ENCODE measurements around the gene CEP128. TPM values are rescaled to one million over a fixed set of nuclear protein-coding genes. Genes with fewer than 3 reads are reported as not detected.

CEP128 gene
- total and polyA plus RNA-seq, 7 experiments from 2014 or later = 4.2 to 22.8 (median 9.9) TPM

- Histone ChIP-seq H3K27ac (ENCODE audit: low read depth, low read length) (no peak overlapping the region), H3K36me3 (ENCODE audit: control insufficient read depth in 2 of 3, insufficient read depth in 3 of 3, low read length in 3 of 3) (no peaks in the 10 kb centered on the region), H3K27me3 (ENCODE audit: control insufficient read depth in 2 of 2, insufficient read depth in 2 of 2, low read length in 2 of 2) (no peaks in the 10 kb centered on the region), H3K9me3 (ENCODE audit: control insufficient read depth in 2 of 3, low read length in 3 of 3) (no peaks in the 10 kb centered on the region), H3K4me3 (ENCODE audit: low read length) (no peak overlapping the region), H3K4me1 (ENCODE audit: control insufficient read depth in 2 of 2, insufficient read depth in 2 of 2, low read length in 2 of 2) (no peaks in the 10 kb centered on the region)
- peaks cover 0 to 8% (median 2%) of the 10 kb centered on the region in 5 donors for H3K36me3 Mint-ChIP-seq
- no peak overlapping the region for H3K4me3 Mint-ChIP-seq
- H3K27me3 Mint-ChIP-seq = no peaks in the 10 kb centered on the region
- no peak for DNase-seq
- peaks cover 0 to 14% (median 4%) of the 10 kb centered on the region in 11 donors for H3K9me3 Mint-ChIP-seq
- ChIA-PET POLR2A (no interaction called here), CTCF (interaction anchor here (0.6 kb wide), 1 partner anchor 664 kb away, joined by 4 read pairs; no protein-coding TSS in a partner anchor)
- no peak for ATAC-seq
- intact Hi-C loops (cut with micrococcal nuclease) = no loop called here
- no peak overlapping the region for H3K27ac Mint-ChIP-seq
- H3K4me1 Mint-ChIP-seq = no peaks in the 10 kb centered on the region
These were observed 406.4 kb downstream of the CEP128 start for GRCh38 chr14:80535171-80535570.

GRCh38 chr14:80523518-80524117, 417.9 kb downstream of the CEP128 start:
- H3K36me3 Mint-ChIP-seq = peaks cover 0 to 36% (median 23%) of the 10 kb centered on the region in 5 donors
- Histone ChIP-seq H3K27ac (ENCODE audit: low read depth, low read length) (no peak overlapping the region), H3K9me3 (ENCODE audit: control insufficient read depth in 2 of 3, low read length in 3 of 3) (no peaks in the 10 kb centered on the region), H3K36me3 (ENCODE audit: control insufficient read depth in 2 of 3, insufficient read depth in 3 of 3, low read length in 3 of 3) (no peaks in the 10 kb centered on the region), H3K27me3 (ENCODE audit: control insufficient read depth in 2 of 2, insufficient read depth in 2 of 2, low read length in 2 of 2) (no peaks in the 10 kb centered on the region), H3K4me3 (ENCODE audit: low read length) (no peak overlapping the region), H3K4me1 (ENCODE audit: control insufficient read depth in 2 of 2, insufficient read depth in 2 of 2, low read length in 2 of 2) (no peaks in the 10 kb centered on the region)
- peaks cover 0 to 2% (median 0%) of the 10 kb centered on the region in 11 donors for H3K9me3 Mint-ChIP-seq
- no peaks in the 10 kb centered on the region for H3K27me3 Mint-ChIP-seq
- ChIA-PET CTCF (interaction anchor here (0.6 kb wide), 1 partner anchor 1590 kb away, joined by 3 read pairs; no protein-coding TSS in a partner anchor), POLR2A (no interaction called here)
- H3K27ac Mint-ChIP-seq = no peak overlapping the region
- DNase-seq = no peak
- ATAC-seq = no peak
- no peak overlapping the region for H3K4me3 Mint-ChIP-seq
- peaks cover 0 to 5% (median 0%) of the 10 kb centered on the region in 7 donors for H3K4me1 Mint-ChIP-seq
- intact Hi-C loops (cut with micrococcal nuclease) = no loop called here

GRCh38 chr14:80522936-80523335, 418.6 kb downstream of the CEP128 start:
- Histone ChIP-seq H3K4me3 (ENCODE audit: low read length) (no peak overlapping the region), H3K36me3 (ENCODE audit: control insufficient read depth in 2 of 3, insufficient read depth in 3 of 3, low read length in 3 of 3) (no peaks in the 10 kb centered on the region), H3K9me3 (ENCODE audit: control insufficient read depth in 2 of 3, low read length in 3 of 3) (no peaks in the 10 kb centered on the region), H3K4me1 (ENCODE audit: control insufficient read depth in 2 of 2, insufficient read depth in 2 of 2, low read length in 2 of 2) (no peaks in the 10 kb centered on the region), H3K27me3 (ENCODE audit: control insufficient read depth in 2 of 2, insufficient read depth in 2 of 2, low read length in 2 of 2) (no peaks in the 10 kb centered on the region), H3K27ac (ENCODE audit: low read depth, low read length) (no peak overlapping the region)
- ATAC-seq (no peak), DNase-seq (no peak)
- ChIA-PET CTCF (no interaction called here), POLR2A (no interaction called here)
- Mint-ChIP-seq H3K27me3 (no peaks in the 10 kb centered on the region), H3K36me3 (peaks cover 0 to 40% (median 26%) of the 10 kb centered on the region in 5 donors), H3K27ac (peak overlapping the region in 1 of 9 donors; percentile 39), H3K9me3 (peaks cover 0 to 2% (median 0%) of the 10 kb centered on the region in 11 donors), H3K4me1 (peaks cover 0 to 5% (median 0%) of the 10 kb centered on the region in 7 donors), H3K4me3 (no peak overlapping the region)
- intact Hi-C loops (cut with micrococcal nuclease) = no loop called here

- no peak for ATAC-seq
- Mint-ChIP-seq H3K4me3 (no peak overlapping the region), H3K27ac (no peak overlapping the region), H3K27me3 (no peaks in the 10 kb centered on the region), H3K9me3 (peaks cover 0 to 4% (median 0%) of the 10 kb centered on the region in 11 donors), H3K4me1 (peaks cover 0 to 5% (median 0%) of the 10 kb centered on the region in 7 donors), H3K36me3 (peaks cover 3 to 41% (median 31%) of the 10 kb centered on the region in 5 donors)
- no peaks in the 10 kb centered on the region for H3K27me3 ChIP-seq (ENCODE audit: control insufficient read depth in 2 of 2, insufficient read depth in 2 of 2, low read length in 2 of 2)
- H3K4me3 ChIP-seq (ENCODE audit: low read length) = no peak overlapping the region
- no peak for DNase-seq
- H3K36me3 ChIP-seq (ENCODE audit: control insufficient read depth in 2 of 3, insufficient read depth in 3 of 3, low read length in 3 of 3) = no peaks in the 10 kb centered on the region
- CTCF ChIA-PET = no interaction called here
- intact Hi-C loops (cut with micrococcal nuclease) = no loop called here
- H3K27ac ChIP-seq (ENCODE audit: low read depth, low read length) = no peak overlapping the region
- no peaks in the 10 kb centered on the region for H3K4me1 ChIP-seq (ENCODE audit: control insufficient read depth in 2 of 2, insufficient read depth in 2 of 2, low read length in 2 of 2)
- no peaks in the 10 kb centered on the region for H3K9me3 ChIP-seq (ENCODE audit: control insufficient read depth in 2 of 3, low read length in 3 of 3)
- POLR2A ChIA-PET = no interaction called here
These were observed 419.1 kb downstream of the CEP128 start for GRCh38 chr14:80522411-80522810.

GRCh38 chr14:80521456-80521855, 420.1 kb downstream of the CEP128 start:
- intact Hi-C loops (cut with micrococcal nuclease) = no loop called here
- ATAC-seq (no peak), DNase-seq (no peak)
- peaks cover 0 to 5% (median 0%) of the 10 kb centered on the region in 7 donors for H3K4me1 Mint-ChIP-seq
- H3K4me3 Mint-ChIP-seq = no peak overlapping the region
- no peaks in the 10 kb centered on the region for H3K9me3 ChIP-seq (ENCODE audit: control insufficient read depth in 2 of 3, low read length in 3 of 3)
- no peak overlapping the region for H3K27ac ChIP-seq (ENCODE audit: low read depth, low read length)
- no peaks in the 10 kb centered on the region for H3K36me3 ChIP-seq (ENCODE audit: control insufficient read depth in 2 of 3, insufficient read depth in 3 of 3, low read length in 3 of 3)
- POLR2A ChIA-PET = no interaction called here
- no peaks in the 10 kb centered on the region for H3K27me3 ChIP-seq (ENCODE audit: control insufficient read depth in 2 of 2, insufficient read depth in 2 of 2, low read length in 2 of 2)
- H3K9me3 Mint-ChIP-seq = peaks cover 0 to 7% (median 0%) of the 10 kb centered on the region in 11 donors
- H3K36me3 Mint-ChIP-seq = peaks cover 3 to 45% (median 35%) of the 10 kb centered on the region in 5 donors
- H3K4me1 ChIP-seq (ENCODE audit: control insufficient read depth in 2 of 2, insufficient read depth in 2 of 2, low read length in 2 of 2) = no peaks in the 10 kb centered on the region
- no peak overlapping the region for H3K27ac Mint-ChIP-seq
- H3K4me3 ChIP-seq (ENCODE audit: low read length) = no peak overlapping the region
- no peaks in the 10 kb centered on the region for H3K27me3 Mint-ChIP-seq
- CTCF ChIA-PET = no interaction called here

GRCh38 chr14:80519002-80519401, 422.5 kb downstream of the CEP128 start:
- Histone ChIP-seq H3K27me3 (ENCODE audit: control insufficient read depth in 2 of 2, insufficient read depth in 2 of 2, low read length in 2 of 2) (no peaks in the 10 kb centered on the region), H3K4me1 (ENCODE audit: control insufficient read depth in 2 of 2, insufficient read depth in 2 of 2, low read length in 2 of 2) (no peaks in the 10 kb centered on the region), H3K36me3 (ENCODE audit: control insufficient read depth in 2 of 3, insufficient read depth in 3 of 3, low read length in 3 of 3) (no peaks in the 10 kb centered on the region), H3K27ac (ENCODE audit: low read depth, low read length) (no peak overlapping the region), H3K4me3 (ENCODE audit: low read length) (no peak overlapping the region), H3K9me3 (ENCODE audit: control insufficient read depth in 2 of 3, low read length in 3 of 3) (no peaks in the 10 kb centered on the region)
- ChIA-PET POLR2A (no interaction called here), CTCF (no interaction called here)
- Mint-ChIP-seq H3K27me3 (no peaks in the 10 kb centered on the region), H3K9me3 (peaks cover under 1 to 25% (median 8%) of the 10 kb centered on the region in 11 donors), H3K4me3 (no peak overlapping the region), H3K27ac (no peak overlapping the region), H3K36me3 (peaks cover 7 to 42% (median 38%) of the 10 kb centered on the region in 5 donors), H3K4me1 (peaks cover 0 to 1% (median 0%) of the 10 kb centered on the region in 7 donors)
- ATAC-seq = no peak
- no peak for DNase-seq
- intact Hi-C loops (cut with micrococcal nuclease) = no loop called here

GRCh38 chr14:80518173-80518572, 423.4 kb downstream of the CEP128 start:
- H3K4me1 ChIP-seq (ENCODE audit: control insufficient read depth in 2 of 2, insufficient read depth in 2 of 2, low read length in 2 of 2) = no peaks in the 10 kb centered on the region
- H3K36me3 ChIP-seq (ENCODE audit: control insufficient read depth in 2 of 3, insufficient read depth in 3 of 3, low read length in 3 of 3) = no peaks in the 10 kb centered on the region
- intact Hi-C loops (cut with micrococcal nuclease) = no loop called here
- POLR2A ChIA-PET = no interaction called here
- CTCF ChIA-PET = no interaction called here
- no peak overlapping the region for H3K27ac ChIP-seq (ENCODE audit: low read depth, low read length)
- ATAC-seq (no peak), DNase-seq (no peak)
- no peaks in the 10 kb centered on the region for H3K9me3 ChIP-seq (ENCODE audit: control insufficient read depth in 2 of 3, low read length in 3 of 3)
- no peaks in the 10 kb centered on the region for H3K27me3 ChIP-seq (ENCODE audit: control insufficient read depth in 2 of 2, insufficient read depth in 2 of 2, low read length in 2 of 2)
- H3K4me3 ChIP-seq (ENCODE audit: low read length) = no peak overlapping the region
- Mint-ChIP-seq H3K36me3 (peaks cover 13 to 44% (median 41%) of the 10 kb centered on the region in 5 donors), H3K27me3 (no peaks in the 10 kb centered on the region), H3K4me3 (no peak overlapping the region), H3K9me3 (peaks cover 0 to 34% (median 16%) of the 10 kb centered on the region in 11 donors), H3K27ac (no peak overlapping the region), H3K4me1 (peaks cover 0 to 1% (median 0%) of the 10 kb centered on the region in 7 donors)
